ENCODE results near the gene MAN1A1.

DNA sequence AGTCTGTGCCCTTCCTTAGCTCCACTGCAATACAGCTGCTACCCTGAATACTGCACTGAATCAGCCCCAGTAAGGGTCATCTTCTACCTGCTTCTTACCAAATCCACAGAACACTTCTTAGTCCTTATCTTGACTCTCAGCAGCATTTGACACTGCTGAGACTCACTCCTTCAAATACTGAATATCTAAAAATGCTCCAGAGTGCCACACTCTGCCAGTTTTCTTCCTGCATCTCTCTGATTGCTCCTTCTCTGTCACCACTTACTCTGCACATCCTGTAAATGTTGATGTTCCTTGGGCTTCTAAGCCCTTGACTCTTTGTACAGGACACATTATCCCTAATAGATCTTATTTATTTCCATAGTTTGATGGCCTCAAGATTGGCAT, 19.8 kb downstream of the MAN1A1 start:
- TF ChIP-seq POLR2A (IDR thresholded peaks at IDR 0.05), result no peak
- TF ChIP-seq, protein P1, sequence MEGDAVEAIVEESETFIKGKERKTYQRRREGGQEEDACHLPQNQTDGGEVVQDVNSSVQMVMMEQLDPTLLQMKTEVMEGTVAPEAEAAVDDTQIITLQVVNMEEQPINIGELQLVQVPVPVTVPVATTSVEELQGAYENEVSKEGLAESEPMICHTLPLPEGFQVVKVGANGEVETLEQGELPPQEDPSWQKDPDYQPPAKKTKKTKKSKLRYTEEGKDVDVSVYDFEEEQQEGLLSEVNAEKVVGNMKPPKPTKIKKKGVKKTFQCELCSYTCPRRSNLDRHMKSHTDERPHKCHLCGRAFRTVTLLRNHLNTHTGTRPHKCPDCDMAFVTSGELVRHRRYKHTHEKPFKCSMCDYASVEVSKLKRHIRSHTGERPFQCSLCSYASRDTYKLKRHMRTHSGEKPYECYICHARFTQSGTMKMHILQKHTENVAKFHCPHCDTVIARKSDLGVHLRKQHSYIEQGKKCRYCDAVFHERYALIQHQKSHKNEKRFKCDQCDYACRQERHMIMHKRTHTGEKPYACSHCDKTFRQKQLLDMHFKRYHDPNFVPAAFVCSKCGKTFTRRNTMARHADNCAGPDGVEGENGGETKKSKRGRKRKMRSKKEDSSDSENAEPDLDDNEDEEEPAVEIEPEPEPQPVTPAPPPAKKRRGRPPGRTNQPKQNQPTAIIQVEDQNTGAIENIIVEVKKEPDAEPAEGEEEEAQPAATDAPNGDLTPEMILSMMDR (IDR thresholded peaks at IDR 0.05), result no peak

All from thyroid gland (tissue), 4 donors.